Medulla oblongata (tissue), 1 donor: ENCODE data around the gene HLCS.

Experiments
- DNase-seq: peaks from one replicate; pipeline ENCODE4 v3.0.0-alpha.2; 2015; ENCODE audit errors: extremely low spot score

The HLCS gene

GRCh38 chr21:36776981-36777617 lies 189.4 kb downstream of the HLCS start:
- no peak for DNase-seq

- DNase-seq, result no peak
These were observed 192.5 kb downstream of the HLCS start for GRCh38 chr21:36773995-36774394.

GRCh38 chr21:36773117-36773516 lies 193.4 kb downstream of the HLCS start:
- peak; percentile 42 for DNase-seq

GRCh38 chr21:36769051-36769839 lies 197.2 kb downstream of the HLCS start:
- peak; percentile 61 for DNase-seq

- peak; percentile 63 for DNase-seq
These were observed 198.0 kb downstream of the HLCS start for GRCh38 chr21:36768496-36768895.

GRCh38 chr21:36767096-36767495 lies 199.4 kb downstream of the HLCS start:
- no peak for DNase-seq

- DNase-seq, result no peak
These were observed 200.0 kb downstream of the HLCS start for GRCh38 chr21:36766511-36766910.

GRCh38 chr21:36765229-36765628 lies 201.2 kb downstream of the HLCS start:
- DNase-seq, result no peak

- no peak for DNase-seq
These were observed 203.2 kb downstream of the HLCS start for GRCh38 chr21:36763305-36763704.

GRCh38 chr21:36762642-36763041 lies 203.8 kb downstream of the HLCS start:
- DNase-seq, result no peak

- no peak for DNase-seq
These were observed 204.8 kb downstream of the HLCS start for GRCh38 chr21:36761685-36762084.

- no peak for DNase-seq
These were observed 207.0 kb downstream of the HLCS start for GRCh38 chr21:36759348-36760083.

GRCh38 chr21:36757196-36757595 lies 209.3 kb downstream of the HLCS start:
- DNase-seq, result no peak

- DNase-seq, result peak; percentile 71
These were observed 209.9 kb downstream of the HLCS start for GRCh38 chr21:36756527-36756926.

GRCh38 chr21:36754241-36754898 lies 212.1 kb downstream of the HLCS start:
- DNase-seq, result no peak

GRCh38 chr21:36753556-36753955 lies 212.9 kb downstream of the HLCS start:
- no peak for DNase-seq

- DNase-seq, result no peak
These were observed 215.1 kb downstream of the HLCS start for GRCh38 chr21:36751383-36751782.

- no peak for DNase-seq
These were observed 215.9 kb downstream of the HLCS start for GRCh38 chr21:36750576-36750959.

GRCh38 chr21:36749935-36750575 lies 216.4 kb downstream of the HLCS start:
- DNase-seq, result no peak

- peak; percentile 53 for DNase-seq
These were observed 218.6 kb downstream of the HLCS start for GRCh38 chr21:36747815-36748383.
